ENCODE results near the gene PDSS2.
"Not testable (repeated sequence)": the region's sequence is repeated elsewhere in the genome, so short reads cannot be mapped to it uniquely, and the experiment has no call there.

Gene PDSS2, protein sequence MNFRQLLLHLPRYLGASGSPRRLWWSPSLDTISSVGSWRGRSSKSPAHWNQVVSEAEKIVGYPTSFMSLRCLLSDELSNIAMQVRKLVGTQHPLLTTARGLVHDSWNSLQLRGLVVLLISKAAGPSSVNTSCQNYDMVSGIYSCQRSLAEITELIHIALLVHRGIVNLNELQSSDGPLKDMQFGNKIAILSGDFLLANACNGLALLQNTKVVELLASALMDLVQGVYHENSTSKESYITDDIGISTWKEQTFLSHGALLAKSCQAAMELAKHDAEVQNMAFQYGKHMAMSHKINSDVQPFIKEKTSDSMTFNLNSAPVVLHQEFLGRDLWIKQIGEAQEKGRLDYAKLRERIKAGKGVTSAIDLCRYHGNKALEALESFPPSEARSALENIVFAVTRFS

DNA sequence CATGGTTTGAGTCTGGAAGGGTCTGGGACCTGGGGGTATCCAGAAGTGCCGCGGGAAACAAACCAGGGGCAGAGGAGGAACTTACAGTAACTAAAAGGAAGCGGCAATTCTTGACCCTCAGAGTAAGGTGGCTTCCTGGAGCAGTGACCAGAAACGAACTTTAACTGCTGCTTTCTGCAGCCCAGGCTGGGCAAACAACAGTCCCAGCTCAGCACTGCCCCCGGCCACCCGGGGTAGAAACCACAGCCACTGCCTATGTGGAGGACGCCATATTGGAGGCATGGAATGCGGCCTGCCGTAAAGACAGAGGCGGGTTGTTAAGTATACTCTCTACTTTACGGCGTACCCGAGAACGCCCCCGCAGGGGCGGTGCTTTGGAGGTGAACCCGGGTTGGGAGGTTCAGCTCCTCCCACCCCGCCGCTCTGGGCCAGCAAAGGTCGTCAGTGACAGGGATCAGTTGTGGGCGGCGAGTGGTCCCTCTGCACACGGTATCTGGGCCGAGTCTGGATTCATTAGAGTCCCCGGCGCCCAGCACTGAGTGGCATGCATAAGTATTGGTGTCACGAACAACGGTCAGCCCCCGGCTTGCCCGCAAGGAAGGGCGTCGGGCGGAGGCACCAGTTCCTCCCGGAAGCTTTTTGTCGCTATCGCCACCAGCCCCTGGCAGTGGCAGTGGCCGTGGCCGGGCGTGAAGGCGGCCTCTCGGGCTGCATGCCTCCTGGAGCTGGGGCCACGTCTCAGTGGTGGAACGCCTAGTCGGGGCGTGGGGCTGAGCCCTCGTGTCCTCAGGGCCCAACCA lies at the start of gene PDSS2:
TSS of gene PDSS2 (minus strand) at position 282 of the 800 bp plus-strand sequence. CDS start at position 3, 279 bp downstream.
- DNase-seq (ENCODE audit: low spot score) = peak; percentile 98

DNA sequence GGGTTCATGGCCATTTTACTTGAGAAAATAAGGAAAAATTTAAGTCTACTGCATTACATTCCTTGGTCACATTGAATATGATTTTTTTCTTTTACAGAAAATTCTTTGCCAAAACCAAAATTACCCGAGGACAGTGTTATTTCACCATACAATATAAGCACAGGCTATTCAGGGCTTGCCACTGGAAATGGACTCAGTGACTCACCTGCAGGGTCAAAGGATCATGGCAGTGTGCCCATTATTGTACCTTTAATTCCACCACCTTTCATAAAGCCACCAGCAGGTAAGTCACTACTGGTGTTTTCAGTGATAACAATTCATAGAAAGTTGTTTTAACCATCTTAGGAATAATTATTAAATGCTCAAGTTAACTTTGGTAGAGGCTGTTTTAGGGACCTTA lies 46.8 kb upstream of the PDSS2 start:
- no peak for DNase-seq (ENCODE audit: low spot score)

DNA sequence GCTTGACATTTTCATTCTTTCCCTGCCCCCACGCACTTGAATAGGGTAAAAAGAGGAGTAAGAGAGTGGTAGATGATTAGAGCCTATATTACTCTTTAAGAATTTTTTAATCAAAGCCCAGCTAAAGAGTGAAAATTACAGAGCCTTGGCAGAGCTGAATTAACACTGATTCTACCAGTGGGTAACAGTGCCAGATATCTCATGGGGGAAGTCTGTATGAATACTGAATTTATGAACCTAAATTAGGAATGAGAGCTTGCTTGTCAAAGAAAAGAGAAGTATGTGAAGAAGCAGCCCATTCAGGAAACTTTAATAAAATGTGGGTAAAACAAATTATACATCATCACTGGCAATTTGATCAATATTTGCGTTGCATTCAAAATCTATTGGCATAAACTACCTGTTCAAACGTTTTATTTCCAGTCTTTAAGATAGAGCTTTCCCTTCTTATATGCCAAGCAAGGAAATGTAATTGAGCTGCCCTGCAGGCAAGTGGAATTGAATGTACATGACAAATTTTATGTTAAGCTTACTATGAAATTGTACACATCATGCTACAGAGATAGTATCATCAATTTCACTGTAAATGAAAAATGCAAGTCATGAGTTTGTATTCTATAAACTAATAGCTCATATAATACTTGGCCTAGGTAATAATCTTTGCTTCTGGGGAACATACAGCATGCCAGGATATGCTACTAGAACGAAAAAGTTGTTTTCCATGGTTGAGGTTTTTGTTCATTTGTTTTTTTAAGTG lies 45.1 kb upstream of the PDSS2 start:
- no peak for DNase-seq (ENCODE audit: low spot score)

DNA sequence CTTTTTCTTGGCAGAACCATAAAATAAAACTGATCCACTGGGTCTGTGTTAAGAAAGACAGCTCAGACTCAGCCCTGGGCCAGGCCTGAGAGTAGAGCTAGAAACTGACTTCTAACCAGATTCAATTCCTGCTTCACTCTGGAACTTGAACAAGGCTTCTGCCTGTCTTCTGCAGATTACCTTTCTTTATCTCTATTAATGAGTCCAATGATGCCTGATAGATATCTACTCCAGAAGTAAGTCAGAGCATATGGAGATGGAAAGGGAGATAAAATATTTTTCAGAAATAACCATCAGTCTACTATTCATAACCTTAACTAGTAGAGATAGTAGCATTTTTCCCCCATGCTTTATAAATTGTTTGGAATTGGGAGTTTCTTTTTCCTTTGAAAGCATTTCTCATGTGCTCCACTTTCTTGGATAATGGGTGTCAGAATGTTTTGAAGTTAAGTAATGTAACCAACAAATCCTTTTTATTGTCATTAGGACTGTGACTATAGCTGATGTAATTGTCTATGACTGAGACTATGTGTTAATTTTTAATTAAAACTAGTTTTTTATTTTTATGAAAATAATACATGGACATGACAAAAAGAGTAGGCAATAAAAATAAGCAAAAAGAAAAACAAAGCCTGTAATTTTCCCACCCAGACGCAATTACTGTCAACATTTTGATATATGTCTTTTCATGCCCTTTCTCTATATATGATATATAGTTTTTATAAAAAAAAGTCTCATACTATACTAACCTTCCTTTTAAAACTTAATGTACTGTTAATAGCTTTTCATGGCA lies 37.7 kb upstream of the PDSS2 start:
- no peak for DNase-seq (ENCODE audit: low spot score)

DNA sequence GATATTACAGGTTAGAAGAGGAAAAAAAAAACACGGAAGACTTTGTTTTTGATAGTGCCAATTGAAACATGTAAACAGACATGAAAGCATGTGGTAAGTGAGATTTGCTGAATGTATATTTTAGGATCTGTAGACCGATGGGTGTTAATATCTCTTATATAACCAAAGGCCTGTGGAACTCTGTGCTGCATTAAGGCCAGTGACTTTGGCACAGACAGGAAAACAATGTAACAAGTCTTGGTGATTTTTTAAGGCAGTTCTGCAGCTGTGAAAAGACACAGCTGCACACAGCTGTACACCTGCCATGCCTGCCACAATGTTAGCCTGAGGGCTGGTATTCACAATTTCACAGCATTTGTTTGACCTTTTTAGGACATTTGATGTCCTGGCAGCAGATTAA lies 36.6 kb upstream of the PDSS2 start:
- no peak for DNase-seq (ENCODE audit: low spot score)

DNA sequence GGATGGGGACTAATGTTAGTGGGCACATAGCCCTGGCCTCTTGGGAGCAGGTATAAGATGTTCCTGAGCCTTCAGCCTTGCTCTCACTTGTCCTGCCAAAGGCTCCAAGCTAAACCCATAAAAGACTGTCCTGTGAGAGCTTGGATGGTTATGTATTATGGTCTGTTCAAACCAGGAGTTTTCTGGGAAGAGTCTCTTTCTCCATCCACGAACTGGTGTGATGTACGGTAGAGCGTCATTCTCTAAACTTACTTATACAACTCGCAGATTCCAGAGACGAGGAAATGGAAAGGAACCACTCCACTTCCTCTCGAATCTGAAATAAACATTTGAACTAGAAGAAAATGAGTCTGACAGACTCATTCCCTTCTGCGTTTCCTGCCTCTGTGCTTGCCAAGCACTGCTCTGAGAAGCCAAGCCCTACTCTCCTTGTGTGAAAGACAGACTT lies 35.9 kb upstream of the PDSS2 start:
- DNase-seq (ENCODE audit: low spot score) = no peak

DNA sequence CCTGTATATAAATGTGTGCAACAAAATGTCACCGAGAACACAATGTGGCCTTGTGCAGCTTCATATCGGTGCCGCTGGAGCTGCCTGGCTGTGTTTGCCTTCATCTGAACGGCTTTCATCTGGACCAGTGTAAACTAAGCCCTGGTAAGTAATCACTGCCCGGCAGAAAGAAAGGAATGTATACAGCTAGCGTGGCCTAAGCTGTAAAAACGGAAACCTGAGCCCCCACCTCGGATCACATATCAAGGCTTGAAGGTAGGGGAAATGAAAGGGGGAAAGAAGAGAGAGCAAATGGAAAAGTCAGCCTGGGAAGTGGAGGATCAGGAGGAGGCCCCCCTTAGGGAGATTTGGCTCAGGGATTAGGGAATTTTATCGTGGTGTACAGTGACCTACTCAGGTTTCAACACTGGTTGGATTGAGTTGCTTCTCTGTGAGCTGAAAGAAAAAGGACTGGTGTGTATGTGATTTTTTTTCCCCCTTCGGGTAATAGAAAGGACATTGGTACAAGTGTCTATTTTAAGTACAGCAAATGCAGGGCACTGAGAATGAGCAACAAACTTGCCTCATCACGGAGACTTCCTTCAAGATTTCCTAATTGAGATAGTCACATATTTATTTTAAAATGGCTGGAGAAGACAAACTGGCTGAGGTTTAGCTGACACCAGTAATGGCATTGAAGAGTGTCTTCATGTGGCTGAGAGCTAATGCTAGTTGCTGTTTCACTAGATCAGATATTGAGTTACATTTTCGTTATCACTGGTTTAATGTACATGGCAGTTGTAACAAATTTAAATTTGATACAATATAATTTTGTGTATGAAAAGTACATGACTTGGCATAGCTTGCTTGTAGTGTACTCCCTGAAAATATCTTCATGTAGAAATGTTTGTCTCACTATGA lies 34.0 kb upstream of the PDSS2 start:
- DNase-seq (ENCODE audit: low spot score) = peak; percentile 69

DNA sequence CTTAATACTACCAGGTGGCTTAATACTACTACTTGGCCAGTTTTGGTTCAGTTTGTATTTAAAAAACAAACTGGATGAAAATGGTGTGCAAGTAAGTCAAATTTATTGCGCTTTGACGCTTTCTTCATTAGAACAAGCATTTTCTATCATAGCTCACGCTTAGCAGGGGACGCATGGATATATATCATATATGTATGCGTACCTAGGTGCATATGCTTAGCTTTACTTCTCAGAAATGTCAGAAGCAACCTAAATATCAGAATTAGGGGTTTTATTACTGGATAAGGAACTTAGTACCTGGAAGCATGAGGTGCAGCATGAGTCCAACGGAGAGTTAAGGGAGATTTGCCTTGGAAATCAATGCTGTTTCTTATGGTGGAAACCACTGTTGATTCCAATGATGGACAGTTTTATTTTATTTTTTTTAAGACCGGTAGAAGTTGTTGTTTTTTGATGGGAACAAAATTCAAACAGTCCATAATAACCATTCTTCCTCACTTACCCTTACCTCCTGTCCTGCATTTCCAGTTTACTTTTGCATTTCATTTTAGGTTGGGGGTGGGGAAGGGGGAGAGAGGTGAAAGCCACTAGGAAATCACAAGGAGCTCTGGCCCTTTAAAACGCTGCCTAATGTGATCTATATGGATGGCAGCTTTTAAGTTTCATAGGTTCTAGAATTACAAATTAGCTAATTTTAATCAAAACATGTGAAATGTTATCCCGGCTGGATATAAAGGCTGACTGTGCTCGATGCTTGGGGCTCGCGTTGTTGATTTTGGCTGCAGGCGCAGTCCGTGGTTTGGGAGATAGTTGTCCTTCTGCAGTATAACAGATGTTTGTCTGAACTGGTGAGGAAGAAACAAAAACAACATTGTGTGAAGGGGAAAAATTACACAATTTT lies 32.6 kb upstream of the PDSS2 start:
- no peak for DNase-seq (ENCODE audit: low spot score)

DNA sequence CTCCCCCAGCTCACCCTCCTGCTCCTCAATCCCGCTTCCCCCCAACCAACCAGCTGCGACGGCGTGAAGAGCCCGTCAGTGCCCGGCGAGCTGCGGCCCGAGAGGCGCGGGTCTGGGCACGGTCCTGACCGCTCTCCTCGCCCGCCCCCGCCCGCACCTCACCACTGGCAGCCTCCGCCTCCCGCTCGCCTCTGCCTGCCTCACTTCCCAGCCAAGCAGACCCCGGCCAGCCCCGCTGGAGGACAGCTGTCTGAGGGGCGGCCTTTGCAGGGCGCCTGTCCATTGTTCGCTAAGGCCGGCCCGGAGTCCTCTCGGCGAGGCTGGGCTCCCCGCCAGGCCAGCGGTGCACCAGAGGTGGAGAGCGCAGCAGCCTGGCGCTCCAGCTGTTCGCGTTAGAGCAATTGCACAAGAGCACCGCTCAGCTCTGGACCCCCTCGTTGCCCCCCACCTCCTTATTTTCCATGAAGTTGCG lies 31.8 kb upstream of the PDSS2 start:
- peak; percentile 81 for DNase-seq (ENCODE audit: low spot score)

DNA sequence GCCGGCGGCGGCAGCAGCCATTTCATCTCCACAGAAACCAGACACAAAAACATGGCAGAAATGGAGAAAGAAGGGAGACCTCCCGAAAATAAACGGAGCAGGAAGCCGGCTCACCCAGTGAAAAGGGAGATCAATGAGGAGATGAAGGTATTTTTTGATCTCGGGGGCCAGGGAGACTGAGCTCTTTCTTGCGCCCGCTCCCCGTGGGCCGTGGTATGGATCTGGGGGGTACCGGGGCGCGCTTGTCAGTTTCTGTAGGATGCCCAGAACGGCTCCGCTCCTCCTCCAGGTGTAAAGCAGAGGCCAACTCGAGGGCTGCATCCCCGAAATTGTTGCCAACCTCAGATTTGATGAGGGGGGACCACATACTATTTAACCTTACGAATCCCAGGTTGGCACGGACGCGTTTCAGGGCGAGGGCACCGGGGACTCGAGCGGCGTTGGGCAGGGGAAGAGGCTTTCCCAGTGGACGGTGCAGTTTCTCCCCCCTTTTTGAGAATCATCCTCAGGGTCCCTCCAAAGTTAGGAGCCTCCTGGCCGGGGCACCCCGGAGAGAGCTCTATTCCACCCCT lies 31.3 kb upstream of the PDSS2 start:
- DNase-seq (ENCODE audit: low spot score) = no peak

DNA sequence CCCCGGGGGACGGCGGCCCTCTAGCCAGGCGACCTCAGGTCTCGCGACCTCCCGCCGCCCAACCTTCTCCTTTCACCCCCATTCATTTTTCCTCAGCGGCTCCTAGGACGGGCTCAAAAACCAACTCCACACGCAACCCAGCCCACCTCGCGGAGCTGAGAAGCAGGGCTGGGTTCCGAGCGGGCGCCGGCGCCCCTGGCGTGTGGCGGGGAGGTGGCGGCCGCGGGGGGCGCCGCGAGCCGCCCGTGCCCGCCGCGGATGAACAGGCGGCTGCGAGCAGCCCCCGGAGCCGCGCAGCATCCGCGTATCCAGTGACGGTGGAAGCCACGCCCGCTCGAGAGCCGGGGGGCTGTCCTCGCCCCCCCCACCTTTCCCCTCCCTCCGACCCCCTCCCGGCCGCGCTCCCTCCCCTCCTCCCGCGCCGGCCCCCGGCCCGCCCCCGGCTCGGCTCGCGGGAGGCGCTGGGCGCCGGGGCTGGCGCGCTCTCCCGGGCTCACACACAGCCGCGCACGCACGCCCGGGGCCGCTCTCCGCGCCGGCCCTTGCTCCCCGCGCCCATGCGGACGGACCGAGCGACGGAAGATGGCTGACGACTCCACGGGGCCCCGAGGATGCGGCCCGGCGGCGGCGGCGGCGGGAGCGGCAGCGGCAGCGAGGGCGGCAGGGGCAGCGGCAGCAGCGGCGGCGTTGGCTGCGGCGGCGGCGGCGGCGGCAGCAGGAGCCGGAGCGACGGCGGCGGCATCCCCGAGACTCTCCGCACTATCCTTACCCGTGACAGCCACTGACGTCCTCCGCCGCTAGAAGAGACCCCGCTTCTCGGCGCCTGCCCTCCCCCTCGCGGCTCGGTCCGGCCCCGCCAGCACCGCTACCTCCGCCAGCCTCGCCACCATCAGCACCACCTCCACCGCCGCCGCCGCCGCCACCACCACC lies 30.5 kb upstream of the PDSS2 start, which contains the start of gene SOBP:
TSS of gene SOBP (plus strand) at position 482 of the 930 bp plus-strand sequence. CDS start 500 bp downstream, outside the sequence.
- DNase-seq (ENCODE audit: low spot score) = peak; percentile 84

DNA sequence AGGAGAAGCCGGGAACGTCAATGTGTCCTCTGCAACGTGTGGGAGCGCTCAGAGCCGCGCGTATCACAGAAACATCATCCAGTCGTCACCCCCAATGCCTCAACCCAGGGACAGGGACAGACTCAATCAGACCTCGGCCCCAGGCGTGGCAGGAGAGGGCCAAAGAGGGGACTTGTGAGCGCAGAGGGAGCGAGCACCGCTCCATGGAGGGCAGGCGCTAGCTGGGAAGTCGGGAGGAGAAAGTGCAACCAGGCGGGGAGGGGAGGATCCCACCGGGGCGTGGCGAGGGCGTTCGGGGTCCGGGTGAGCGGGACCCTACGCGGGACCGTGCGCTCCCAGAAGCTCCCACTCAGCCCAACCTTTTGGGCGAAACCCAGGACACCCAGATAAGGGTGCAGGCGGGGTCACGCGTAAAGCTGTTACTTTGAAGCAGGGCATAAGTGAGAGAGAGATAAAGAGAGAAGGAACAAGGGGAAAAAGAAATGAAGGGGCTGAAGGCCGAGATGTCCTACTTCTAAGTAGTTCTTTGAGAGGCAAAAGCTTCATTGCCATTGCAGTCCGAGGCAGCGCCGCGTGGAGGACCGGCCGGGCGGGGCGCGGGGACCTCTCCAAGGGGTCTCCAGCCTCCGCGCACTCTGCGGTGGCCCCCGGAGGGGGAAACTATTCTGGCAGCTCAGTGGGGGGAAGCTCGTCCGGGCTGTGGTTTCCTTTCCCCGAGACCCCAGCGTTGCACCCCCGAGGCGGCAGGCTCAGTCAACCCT lies 29.7 kb upstream of the PDSS2 start:
- peak; percentile 81 for DNase-seq (ENCODE audit: low spot score)

DNA sequence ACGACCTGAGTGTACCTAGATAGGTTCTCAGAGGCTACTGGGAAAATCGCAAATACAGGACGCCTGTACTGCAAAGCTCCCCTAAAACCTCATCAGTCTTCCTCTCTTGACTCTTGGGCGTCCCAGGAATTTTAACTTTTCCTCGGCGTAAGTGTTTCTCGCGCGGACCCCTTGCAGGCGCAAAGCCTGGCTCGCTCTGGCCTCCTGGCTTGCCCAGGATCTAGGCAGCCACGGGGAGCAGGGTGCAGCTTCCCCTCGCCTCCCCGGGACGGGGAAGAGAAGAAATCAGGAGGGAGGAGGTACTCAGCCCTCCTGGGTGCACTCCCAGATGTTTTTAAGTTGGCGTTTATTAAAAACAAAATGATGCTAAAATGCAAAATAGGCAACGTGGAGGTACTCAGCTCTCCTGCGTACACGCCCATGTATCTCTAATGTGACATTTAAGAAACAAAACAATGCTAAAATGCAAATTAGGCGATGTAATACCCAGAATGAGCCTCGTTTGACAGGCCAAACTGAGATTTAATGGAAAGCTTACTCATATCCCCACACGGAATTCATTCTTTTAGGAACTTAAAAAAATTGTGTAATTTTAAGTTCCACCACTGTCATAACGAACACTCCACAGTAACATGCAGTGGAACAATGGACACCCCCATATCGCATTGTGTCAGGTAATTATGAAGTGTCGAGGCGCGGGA lies 29.0 kb upstream of the PDSS2 start:
- DNase-seq (ENCODE audit: low spot score) = no peak

DNA sequence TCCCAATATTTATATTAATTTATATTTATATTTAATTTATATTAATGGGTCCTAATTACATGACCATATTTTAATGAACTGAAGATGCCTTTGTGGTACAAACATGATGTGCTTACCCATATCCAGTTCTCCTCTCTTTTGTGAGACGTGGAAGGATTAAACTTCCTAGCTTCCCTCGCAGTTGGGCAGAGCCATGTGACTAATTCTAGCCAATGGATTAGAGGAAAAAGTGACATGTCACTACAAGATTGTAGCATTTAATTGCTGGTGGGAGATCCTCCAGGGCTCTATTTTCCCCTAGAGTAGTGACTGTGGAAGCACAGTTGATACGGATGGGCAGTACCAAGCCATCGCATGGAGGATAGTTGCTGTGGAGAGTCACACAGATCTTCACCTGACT lies 25.8 kb upstream of the PDSS2 start:
- no peak for DNase-seq (ENCODE audit: low spot score)

DNA sequence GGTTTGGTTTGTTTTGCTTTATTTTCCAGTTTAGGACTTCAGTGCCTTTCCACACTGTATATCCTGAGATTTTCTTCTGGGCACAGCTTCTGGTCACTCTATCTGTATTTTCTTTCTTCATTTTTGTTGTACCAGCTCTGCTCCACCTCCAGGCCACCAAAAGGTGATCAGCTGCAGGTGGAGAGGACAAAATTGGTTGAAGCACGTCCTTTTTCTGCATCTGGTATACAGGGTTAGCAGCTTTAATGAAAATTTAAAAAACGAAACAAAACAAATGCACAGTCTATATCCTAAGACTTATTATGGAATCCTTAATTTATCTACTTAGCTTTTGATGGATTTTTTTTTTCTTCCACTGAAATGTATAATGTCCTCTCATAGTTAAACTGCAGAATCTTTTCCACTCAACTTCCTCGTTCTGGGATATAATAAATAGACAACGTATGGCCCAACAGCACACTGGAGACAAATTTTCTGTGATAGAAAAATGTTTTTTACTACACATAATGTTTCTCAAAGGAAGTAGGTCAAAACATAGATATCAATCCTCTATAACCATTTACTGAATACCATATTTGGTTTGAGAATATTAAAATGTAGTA lies 19.8 kb upstream of the PDSS2 start:
- DNase-seq (ENCODE audit: low spot score) = no peak

DNA sequence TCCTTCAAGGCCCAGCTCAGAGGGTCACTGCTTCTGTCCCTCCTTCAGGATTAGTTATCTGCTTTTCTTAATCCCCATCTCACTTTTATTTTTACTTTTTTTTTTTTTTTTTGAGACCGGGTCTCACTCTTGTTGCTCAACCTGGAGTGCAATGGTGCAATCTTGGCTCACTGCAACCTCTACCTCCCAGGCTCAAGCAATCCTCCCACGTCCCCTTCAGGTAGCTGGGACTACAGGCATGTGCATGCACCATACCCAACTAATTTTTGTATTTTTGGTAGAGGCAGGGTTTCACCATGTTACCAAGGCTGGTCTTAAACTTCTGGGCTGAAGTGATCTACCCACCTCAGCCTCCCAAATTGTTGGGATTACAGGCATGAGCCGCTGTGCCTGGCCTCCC lies 16.5 kb upstream of the PDSS2 start:
- DNase-seq (ENCODE audit: low spot score) = not testable (repeated sequence)
